Gastroesophageal sphincter (tissue), 3 donors: Measurements from ENCODE around the gene C8G.

Experiments
- CTCF ChIP-seq, 4 experiments: fragments of 200-600 bp in 2 of 4; fragments of 450-650 bp in 2 of 4; sonication (generic) in 1 of 4; IDR thresholded peaks; one replicate each; pipeline ENCODE4 v1.5.1; 2017 to 2019; ENCODE audit warnings: antibody characterized with exemption in 4 of 4, mild to moderate bottlenecking in 2 of 4, moderate library complexity in 2 of 4
- POLR2A ChIP-seq, 2 donors: fragments of 450-650 bp; IDR thresholded peaks; one replicate each; pipeline ENCODE4 v1.6.1; 2017; ENCODE audit warnings: antibody characterized with exemption in 2 of 2, mild to moderate bottlenecking in 2 of 2, moderate library complexity in 1 of 2

GRCh38 chr9:136964171-136964689, 19.2 kb downstream of the C8G start:
- TF ChIP-seq POLR2A (IDR thresholded peaks at IDR 0.05), result no peak
- TF ChIP-seq CTCF (IDR thresholded peaks at IDR 0.05), result no peak
